ENCODE measurements around the gene PYGO1. TPM values are rescaled to one million over a fixed set of nuclear protein-coding genes. Genes with fewer than 3 reads are reported as not detected.
"Not testable (repeated sequence)": the region's sequence is repeated elsewhere in the genome, so short reads cannot be mapped to it uniquely, and the experiment has no call there.

PYGO1 gene
- total RNA-seq, 3 donors from 2014 or later (not counting 1 experiment from before 2014, with no cell fraction given): 0.16 TPM; not detected in 2

- 80% methylated on average over 2 of the region's 2 CpGs for WGBS (ENCODE audit: insufficient coverage)
- peaks cover 0 to 3% of the 10 kb centered on the region in 2 donors for H3K27me3 Mint-ChIP-seq (ENCODE audit: low read depth in 2 of 2)
- H3K27ac ChIP-seq (ENCODE audit: low read length): no peak overlapping the region
- TF ChIP-seq CTCF (IDR thresholded peaks at IDR 0.05): no peak
- no peaks in the 10 kb centered on the region for H3K36me3 Mint-ChIP-seq
- no peaks in the 10 kb centered on the region for H3K27me3 ChIP-seq (ENCODE audit: control insufficient read depth, insufficient read depth, low read length)
- peaks cover 6% of the 10 kb centered on the region for H3K4me1 ChIP-seq (ENCODE audit: control insufficient read depth, insufficient read depth, low read length)
- H3K9me3 Mint-ChIP-seq: no peaks in the 10 kb centered on the region
- no peak overlapping the region for H3K4me3 Mint-ChIP-seq
- intact Hi-C loops (cut with micrococcal nuclease): no loop called here
- DNase-seq (no peak), ATAC-seq (no peak)
- H3K36me3 ChIP-seq (ENCODE audit: control insufficient read depth, insufficient read depth, low read length): no peaks in the 10 kb centered on the region
- H3K4me3 ChIP-seq (ENCODE audit: low read length): no peak overlapping the region
- H3K4me1 Mint-ChIP-seq: peaks cover 10 to 12% of the 10 kb centered on the region in 2 donors
- no peaks in the 10 kb centered on the region for H3K9me3 ChIP-seq (ENCODE audit: control insufficient read depth, insufficient read depth, low read length)
- no peak overlapping the region for H3K27ac Mint-ChIP-seq
Measured at GRCh38 chr15:55496716-55497115, 91.4 kb downstream of the PYGO1 start.

- Mint-ChIP-seq H3K9me3 (no peaks in the 10 kb centered on the region), H3K4me3 (no peak overlapping the region), H3K27ac (no peak overlapping the region), H3K27me3 (ENCODE audit: low read depth in 2 of 2) (peaks cover 0 to 3% of the 10 kb centered on the region in 2 donors), H3K36me3 (no peaks in the 10 kb centered on the region), H3K4me1 (peaks cover 10 to 12% of the 10 kb centered on the region in 2 donors)
- Histone ChIP-seq H3K4me3 (ENCODE audit: low read length) (no peak overlapping the region), H3K36me3 (ENCODE audit: control insufficient read depth, insufficient read depth, low read length) (no peaks in the 10 kb centered on the region), H3K27me3 (ENCODE audit: control insufficient read depth, insufficient read depth, low read length) (no peaks in the 10 kb centered on the region), H3K4me1 (ENCODE audit: control insufficient read depth, insufficient read depth, low read length) (peaks cover 6% of the 10 kb centered on the region), H3K9me3 (ENCODE audit: control insufficient read depth, insufficient read depth, low read length) (no peaks in the 10 kb centered on the region), H3K27ac (ENCODE audit: low read length) (no peak overlapping the region)
- DNase-seq: no peak
- intact Hi-C loops (cut with micrococcal nuclease): no loop called here
- WGBS (ENCODE audit: insufficient coverage): no CpG with 5 or more reads among the region's 1 CpG
- TF ChIP-seq CTCF (IDR thresholded peaks at IDR 0.05): no peak
- no peak for ATAC-seq
Measured at GRCh38 chr15:55494931-55495330, 93.2 kb downstream of the PYGO1 start.

GRCh38 chr15:55488952-55489600 is 99.1 kb downstream of the PYGO1 start:
- H3K9me3 ChIP-seq (ENCODE audit: control insufficient read depth, insufficient read depth, low read length); H3K27ac ChIP-seq (ENCODE audit: low read length); ATAC-seq; H3K27ac Mint-ChIP-seq; H3K36me3 ChIP-seq (ENCODE audit: control insufficient read depth, insufficient read depth, low read length); H3K27me3 ChIP-seq (ENCODE audit: control insufficient read depth, insufficient read depth, low read length); intact Hi-C loops (cut with micrococcal nuclease); H3K4me1 ChIP-seq (ENCODE audit: control insufficient read depth, insufficient read depth, low read length); H3K9me3 Mint-ChIP-seq; H3K4me1 Mint-ChIP-seq; DNase-seq; H3K4me3 Mint-ChIP-seq; H3K4me3 ChIP-seq (ENCODE audit: low read length); H3K36me3 Mint-ChIP-seq: not testable (repeated sequence)
- H3K27me3 Mint-ChIP-seq (ENCODE audit: low read depth in 2 of 2): peaks cover 5 to 12% of the 10 kb centered on the region in 2 donors
- WGBS (ENCODE audit: insufficient coverage): 94% methylated on average over 9 of the region's 9 CpGs

Other genes starting within 250 kb of the PYGO1 start
- 10 to 100 TPM; 41.6 to 53.6 (median 43.8) TPM for gene CCPG1, start 180.0 kb downstream of the PYGO1 start, total RNA-seq
- gene PIERCE2, start 179.8 kb downstream of the PYGO1 start, total RNA-seq: under 1 TPM in 2 of 3 donors, not detected in 1; 0.47 to 0.53 TPM
- gene DNAAF4, start 80.1 kb downstream of the PYGO1 start, total RNA-seq: not detected
- not detected for gene PRTG, start 154.8 kb upstream of the PYGO1 start, total RNA-seq